NB4 (cell line): ENCODE results near the gene DTNA.
"Not testable (repeated sequence)": the region's sequence is repeated elsewhere in the genome, so short reads cannot be mapped to it uniquely, and the experiment has no call there.

Source experiments
- DNase-seq: peaks from one replicate; pipeline ENCODE4 v3.0.0; 2010; ENCODE audit warnings: low read depth
- H3K4me3 ChIP-seq: one replicate; pipeline ENCODE4 v1.5.1; 2011; ENCODE audit warnings: mild to moderate bottlenecking, low read depth, low read length, moderate library complexity
- MYC ChIP-seq: IDR thresholded peaks from 2 replicates; pipeline ENCODE4 v1.6.1; 2011; ENCODE audit warnings: low read depth, low read length
- POLR2A ChIP-seq: IDR thresholded peaks from 2 replicates; pipeline ENCODE4 v1.6.1; 2011; ENCODE audit warnings: mild to moderate bottlenecking; ENCODE audit not compliant: insufficient read length; ENCODE audit errors: extremely low read depth
- TF ChIP-seq, protein P1 (sequence below): IDR thresholded peaks from 2 replicates; pipeline ENCODE4 v1.6.1; 2011; ENCODE audit warnings: low read depth, low read length
- TF ChIP-seq, protein P2 (sequence below): IDR thresholded peaks from one replicate; pipeline ENCODE4 v1.5.1; 2012; ENCODE audit warnings: low read depth, low read length

The DTNA gene

DNA sequence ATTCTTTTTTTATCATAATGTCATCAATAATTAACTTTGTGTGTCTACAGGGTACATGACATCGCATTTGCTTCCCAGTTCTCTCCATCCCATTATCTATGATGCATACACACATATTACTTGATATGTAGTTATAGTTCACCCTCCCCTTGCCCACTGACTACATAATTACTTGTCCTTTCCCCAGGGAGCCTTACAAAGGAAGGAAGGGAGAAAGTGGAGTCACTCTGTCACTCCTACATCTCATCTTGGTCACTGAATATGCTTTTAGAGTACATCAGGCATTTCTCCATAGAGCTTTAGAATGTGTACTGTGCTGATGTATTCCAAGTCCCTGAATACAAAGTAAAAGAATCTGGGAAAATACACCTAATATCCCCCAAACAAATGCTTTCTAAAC lies 6.0 kb upstream of the DTNA start:
- TF ChIP-seq, protein P1, sequence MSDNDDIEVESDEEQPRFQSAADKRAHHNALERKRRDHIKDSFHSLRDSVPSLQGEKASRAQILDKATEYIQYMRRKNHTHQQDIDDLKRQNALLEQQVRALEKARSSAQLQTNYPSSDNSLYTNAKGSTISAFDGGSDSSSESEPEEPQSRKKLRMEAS, result no peak
- no peak for TF ChIP-seq POLR2A
- no peak for TF ChIP-seq MYC
- TF ChIP-seq, protein P2, sequence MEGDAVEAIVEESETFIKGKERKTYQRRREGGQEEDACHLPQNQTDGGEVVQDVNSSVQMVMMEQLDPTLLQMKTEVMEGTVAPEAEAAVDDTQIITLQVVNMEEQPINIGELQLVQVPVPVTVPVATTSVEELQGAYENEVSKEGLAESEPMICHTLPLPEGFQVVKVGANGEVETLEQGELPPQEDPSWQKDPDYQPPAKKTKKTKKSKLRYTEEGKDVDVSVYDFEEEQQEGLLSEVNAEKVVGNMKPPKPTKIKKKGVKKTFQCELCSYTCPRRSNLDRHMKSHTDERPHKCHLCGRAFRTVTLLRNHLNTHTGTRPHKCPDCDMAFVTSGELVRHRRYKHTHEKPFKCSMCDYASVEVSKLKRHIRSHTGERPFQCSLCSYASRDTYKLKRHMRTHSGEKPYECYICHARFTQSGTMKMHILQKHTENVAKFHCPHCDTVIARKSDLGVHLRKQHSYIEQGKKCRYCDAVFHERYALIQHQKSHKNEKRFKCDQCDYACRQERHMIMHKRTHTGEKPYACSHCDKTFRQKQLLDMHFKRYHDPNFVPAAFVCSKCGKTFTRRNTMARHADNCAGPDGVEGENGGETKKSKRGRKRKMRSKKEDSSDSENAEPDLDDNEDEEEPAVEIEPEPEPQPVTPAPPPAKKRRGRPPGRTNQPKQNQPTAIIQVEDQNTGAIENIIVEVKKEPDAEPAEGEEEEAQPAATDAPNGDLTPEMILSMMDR, result no peak
- H3K4me3 ChIP-seq, result no peak overlapping the region
- DNase-seq, result no peak

DNA sequence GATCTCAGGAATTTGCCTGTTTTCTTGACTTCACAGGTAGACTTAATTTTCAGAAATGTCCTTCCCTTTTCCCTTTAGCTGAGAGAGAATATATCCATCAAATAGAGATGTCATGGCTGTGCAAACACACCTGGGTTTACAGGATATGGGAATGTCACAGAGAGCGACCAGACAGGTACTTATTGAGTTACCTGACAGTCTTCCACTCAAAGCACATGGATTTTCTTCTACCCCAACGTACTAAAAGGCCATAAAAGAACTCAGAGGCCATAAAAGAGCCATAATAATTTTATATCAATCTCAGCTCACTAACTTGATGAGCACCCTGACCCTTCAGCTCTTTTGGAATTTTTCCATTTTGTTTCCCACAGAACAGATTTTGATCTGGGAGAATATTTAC lies 5.3 kb upstream of the DTNA start:
- TF ChIP-seq MYC (no peak), POLR2A (no peak)
- TF ChIP-seq, protein P1, result no peak
- TF ChIP-seq, protein P2, result no peak
- no peak overlapping the region for H3K4me3 ChIP-seq
- DNase-seq, result no peak

DNA sequence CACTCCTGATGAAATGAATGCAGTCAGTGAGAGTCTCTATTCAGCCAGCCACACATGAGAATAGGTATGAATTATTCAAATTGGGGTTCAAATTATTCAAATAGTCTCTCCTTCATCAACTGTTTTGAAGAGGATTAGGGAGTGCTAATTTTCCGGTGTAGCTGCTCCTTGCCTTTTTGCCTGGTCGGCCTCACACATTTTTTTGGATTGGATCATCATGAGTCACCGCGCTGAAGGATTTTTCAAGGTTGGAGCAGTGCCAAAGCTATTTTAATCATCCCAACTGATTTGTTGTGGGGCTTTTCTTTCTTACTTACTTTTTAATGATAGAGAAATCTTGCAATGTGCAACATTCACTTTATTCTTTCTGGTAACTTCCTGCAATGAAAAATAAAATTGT lies 2.4 kb upstream of the DTNA start:
- no peak for TF ChIP-seq POLR2A
- H3K4me3 ChIP-seq, result no peak overlapping the region
- no peak for DNase-seq

DNA sequence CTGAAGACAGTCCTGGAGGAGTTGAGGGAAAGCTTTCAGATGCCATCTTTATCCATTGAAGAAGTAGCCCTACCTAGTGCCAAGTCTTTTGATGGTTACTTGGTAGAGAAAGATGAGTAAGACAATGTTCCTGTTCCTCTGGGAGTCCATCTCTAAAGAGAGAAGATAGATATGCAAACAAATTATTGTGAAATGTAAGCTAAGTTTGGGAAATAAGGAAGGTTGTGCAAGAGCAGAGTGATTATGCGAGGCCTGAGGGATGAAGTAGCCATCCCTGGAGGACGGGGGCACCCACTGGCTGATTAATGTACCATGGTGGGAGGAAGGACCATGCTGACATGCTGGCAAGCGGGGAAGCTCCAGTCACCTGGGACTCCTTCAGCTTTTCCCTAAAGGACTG lies 994 bp upstream of the DTNA start:
- TF ChIP-seq, protein P1, result no peak
- TF ChIP-seq POLR2A (no peak), MYC (no peak)
- TF ChIP-seq, protein P2, result no peak
- H3K4me3 ChIP-seq, result no peak overlapping the region
- DNase-seq, result peak; percentile 64

DNA sequence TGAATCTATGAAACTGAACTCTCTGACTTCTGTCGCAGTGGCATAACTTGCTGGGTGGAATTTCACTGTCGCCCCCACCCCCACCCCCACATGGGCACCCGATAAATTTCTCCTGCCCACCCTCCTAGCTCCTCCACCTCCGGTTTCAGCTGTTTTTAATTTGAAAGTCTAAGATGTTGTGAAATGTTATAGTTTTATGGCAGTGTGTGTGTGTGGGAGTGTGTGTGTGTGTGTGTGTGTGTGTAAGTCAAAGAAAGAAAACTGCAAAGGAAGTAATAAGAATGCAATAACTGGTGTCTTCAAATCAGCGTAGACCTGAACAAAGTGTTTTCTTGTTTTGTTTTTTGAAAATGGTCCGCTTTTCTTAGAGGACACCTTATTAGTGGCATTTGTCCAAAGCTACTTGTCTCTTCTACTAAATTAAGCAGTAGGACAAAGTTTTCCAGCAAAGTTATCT lies 388 bp downstream of the DTNA start:
- H3K4me3 ChIP-seq, result no peak overlapping the region
- DNase-seq, result peak; percentile 18
- TF ChIP-seq POLR2A (no peak), MYC (no peak)
- TF ChIP-seq, protein P2, result no peak
- TF ChIP-seq, protein P1, result no peak

DNA sequence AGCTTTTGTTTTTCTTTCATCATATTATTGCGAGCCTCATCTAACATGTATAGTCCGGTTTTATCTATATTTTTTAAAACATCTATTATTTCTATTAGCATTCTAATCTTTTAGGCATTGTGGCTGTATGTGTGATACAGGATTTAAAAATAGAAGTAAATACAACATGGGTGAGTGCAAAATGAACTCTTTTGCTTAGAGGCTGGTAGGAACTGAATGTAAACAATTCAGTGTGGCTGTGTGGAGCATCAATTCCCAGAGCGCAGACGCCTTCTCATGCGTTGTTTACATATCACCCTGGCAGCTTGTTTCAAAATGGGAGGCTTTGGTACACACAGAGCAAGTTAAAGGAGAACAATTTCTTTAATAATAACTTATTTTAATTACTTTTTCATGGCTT lies 836 bp downstream of the DTNA start:
- DNase-seq, result no peak
- TF ChIP-seq, protein P1, result no peak
- TF ChIP-seq, protein P2, result no peak
- TF ChIP-seq POLR2A, result no peak
- TF ChIP-seq MYC, result no peak
- no peak overlapping the region for H3K4me3 ChIP-seq

DNA sequence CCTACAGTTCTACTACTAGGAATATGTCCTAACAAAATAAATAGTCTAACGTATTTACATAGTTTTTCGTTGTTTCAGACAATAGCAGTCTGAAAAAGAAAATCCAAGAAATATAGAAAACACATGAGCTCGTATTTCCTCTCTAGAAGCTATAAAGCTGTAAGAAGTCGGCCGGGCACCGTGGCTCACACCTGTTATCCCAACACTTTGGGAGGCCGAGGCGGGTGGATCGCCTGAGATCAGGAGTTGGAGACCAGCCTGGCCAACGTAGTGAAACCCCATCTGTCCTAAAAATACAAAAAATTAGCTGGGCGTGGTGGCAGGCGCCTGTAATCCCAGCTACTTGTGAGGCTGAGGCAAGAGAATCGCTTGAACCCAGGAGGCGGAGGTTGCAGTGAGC lies 6.0 kb downstream of the DTNA start:
- DNase-seq, H3K4me3 ChIP-seq: not testable (repeated sequence)
